Breast epithelium (tissue), 4 donors: Measurements from ENCODE around the gene CD83. TPM values are rescaled to one million over a fixed set of nuclear protein-coding genes. Genes with fewer than 3 reads are reported as not detected.

Source experiments
- DNase-seq, 2 donors: peaks; one replicate each; pipeline ENCODE4 v3.0.0-alpha.2; 2019; ENCODE audit warnings: low spot score in 2 of 2
- H3K27ac ChIP-seq, 2 donors: fragments of 200-600 bp; sonication (generic) in 1 of 2; one replicate each; pipeline ENCODE4 v1.5.1; 2016 to 2019; ENCODE audit warnings: mild to moderate bottlenecking in 1 of 2
- H3K27me3 ChIP-seq, 2 donors: fragments of 200-600 bp; sonication (generic) in 1 of 2; one replicate each; pipeline versions ENCODE4 v1.5.1 to v1.6.0; 2017 to 2019; ENCODE audit warnings: control low read depth in 1 of 2, mild to moderate bottlenecking in 1 of 2
- H3K36me3 ChIP-seq: fragments of 200-600 bp; one replicate; pipeline ENCODE4 v1.5.1; 2019
- H3K4me1 ChIP-seq, 2 donors: fragments of 200-600 bp; sonication (generic); one replicate each; pipeline ENCODE4 v1.5.1; 2016 to 2019; ENCODE audit warnings: control low read depth in 1 of 2
- H3K4me3 ChIP-seq, 3 donors: fragments of 200-600 bp; sonication (generic); 1 replicate in 2 of 3; 2 replicates in 1 of 3; pipeline ENCODE4 v1.5.1; 2016 to 2019; ENCODE audit warnings: mild to moderate bottlenecking in 3 of 3, moderate library complexity in 2 of 3
- H3K9me3 ChIP-seq, 2 donors: fragments of 200-600 bp; sonication (generic) in 1 of 2; one replicate each; pipeline ENCODE4 v1.5.1; 2016 to 2019; ENCODE audit warnings: control low read depth in 1 of 2
- CTCF ChIP-seq, 3 donors: fragments of 450-650 bp; IDR thresholded peaks; one replicate each; pipeline ENCODE4 v1.5.1; 2016 to 2017; ENCODE audit warnings: antibody characterized with exemption in 3 of 3, mild to moderate bottlenecking in 3 of 3, moderate library complexity in 3 of 3
- POLR2A ChIP-seq: fragments of 450-650 bp; IDR thresholded peaks from one replicate; pipeline ENCODE4 v1.6.1; 2016; ENCODE audit warnings: antibody characterized with exemption, mild to moderate bottlenecking, moderate library complexity
- POLR2AphosphoS5 ChIP-seq, 3 donors: sonication (generic); formaldehyde crosslinking; IDR thresholded peaks; one replicate each; pipeline ENCODE4 v1.6.1; 2017; ENCODE audit warnings: antibody characterized with exemption in 3 of 3
- intact Hi-C: fragments of 100-400 bp; cut with DNase I; formaldehyde crosslinking; loops from one replicate; pipeline ENCODE4 v1.15.1; 2023; ENCODE audit warnings: low total_unique reads
- total RNA-seq, 3 donors: library from RNA; depleted of rRNA; stranded (reverse); fragments of >200 nt; gene quantifications; one replicate each; pipeline ENCODE4 v1.1.0, GENCODE V29; 2016

Gene CD83
- total RNA-seq, 3 donors from 2014 or later, result 2.9 to 18.4 (median 4.0) TPM

GRCh38 chr6:14081126-14081525 lies 36.4 kb upstream of the CD83 start:
- intact Hi-C loops, result no loop called here

GRCh38 chr6:14082771-14083170 lies 34.8 kb upstream of the CD83 start:
- no peaks in the 10 kb centered on the region for H3K36me3 ChIP-seq
- H3K4me3 ChIP-seq, result no peak overlapping the region
- intact Hi-C loops, result no loop called here
- H3K27me3 ChIP-seq, result no peaks in the 10 kb centered on the region
- no peaks in the 10 kb centered on the region for H3K4me1 ChIP-seq
- no peak for TF ChIP-seq POLR2AphosphoS5 (IDR thresholded peaks at IDR 0.05)
- no peak for DNase-seq
- no peaks in the 10 kb centered on the region for H3K9me3 ChIP-seq
- H3K27ac ChIP-seq, result no peak overlapping the region

More at GRCh38 chr6:14081126-14081525, 36.4 kb upstream of the CD83 start:
- no peaks in the 10 kb centered on the region for H3K27me3 ChIP-seq
- H3K4me1 ChIP-seq, result no peaks in the 10 kb centered on the region
- H3K27ac ChIP-seq, result no peak overlapping the region
- no peak for TF ChIP-seq CTCF (IDR thresholded peaks at IDR 0.05)
- no peak for TF ChIP-seq POLR2AphosphoS5 (IDR thresholded peaks at IDR 0.05)
- TF ChIP-seq POLR2A, result no peak
- no peak overlapping the region for H3K4me3 ChIP-seq
- no peaks in the 10 kb centered on the region for H3K9me3 ChIP-seq
- no peak for DNase-seq
- no peaks in the 10 kb centered on the region for H3K36me3 ChIP-seq

- Histone ChIP-seq H3K9me3 (no peaks in the 10 kb centered on the region), H3K4me1 (no peaks in the 10 kb centered on the region), H3K36me3 (no peaks in the 10 kb centered on the region), H3K4me3 (no peak overlapping the region), H3K27me3 (no peaks in the 10 kb centered on the region), H3K27ac (no peak overlapping the region)
- TF ChIP-seq POLR2AphosphoS5 (IDR thresholded peaks at IDR 0.05) (no peak), POLR2A (no peak), CTCF (IDR thresholded peaks at IDR 0.05) (no peak)
- DNase-seq, result no peak
- intact Hi-C loops, result no loop called here
Observed at GRCh38 chr6:14083262-14083661, 34.3 kb upstream of the CD83 start.

GRCh38 chr6:14083751-14084150 lies 33.8 kb upstream of the CD83 start:
- Histone ChIP-seq H3K27me3 (no peaks in the 10 kb centered on the region), H3K36me3 (no peaks in the 10 kb centered on the region), H3K27ac (no peak overlapping the region), H3K4me3 (no peak overlapping the region), H3K9me3 (no peaks in the 10 kb centered on the region), H3K4me1 (no peaks in the 10 kb centered on the region)
- TF ChIP-seq POLR2AphosphoS5 (IDR thresholded peaks at IDR 0.05) (no peak), CTCF (IDR thresholded peaks at IDR 0.05) (no peak), POLR2A (no peak)
- intact Hi-C loops, result no loop called here
- no peak for DNase-seq

- DNase-seq, result no peak
- Histone ChIP-seq H3K4me1 (no peaks in the 10 kb centered on the region), H3K9me3 (no peaks in the 10 kb centered on the region), H3K27me3 (no peaks in the 10 kb centered on the region), H3K4me3 (no peak overlapping the region), H3K27ac (no peak overlapping the region), H3K36me3 (no peaks in the 10 kb centered on the region)
- TF ChIP-seq POLR2A (no peak), POLR2AphosphoS5 (IDR thresholded peaks at IDR 0.05) (no peak), CTCF (IDR thresholded peaks at IDR 0.05) (no peak)
- intact Hi-C loops, result no loop called here
Observed at GRCh38 chr6:14084388-14084787, 33.2 kb upstream of the CD83 start.
